DND-41 (cell line): ENCODE data around the gene SLC25A51.
"Not testable (repeated sequence)": the region's sequence is repeated elsewhere in the genome, so short reads cannot be mapped to it uniquely, and the experiment has no call there.

ENCODE experiments used
- ATAC-seq: fragments of 200-7000 bp; cut with Tn5 transposase; 3 replicates; pipeline ENCODE4 v1.9.1; 2021; ENCODE audit warnings: low read depth; ENCODE audit not compliant: insufficient read depth
- DNase-seq: peaks from one replicate; pipeline ENCODE4 v3.0.0-alpha.2; 2020
- H2AFZ ChIP-seq: 2 replicates; pipeline ENCODE4 v1.6.0; 2012; ENCODE audit warnings: low read depth, low read length
- H3K27ac ChIP-seq: 2 replicates; pipeline ENCODE4 v1.5.1; 2012; ENCODE audit warnings: low read length, inconsistent platforms
- H3K27me3 ChIP-seq: fragments of 200-600 bp; sonication (generic); 2 replicates; pipeline ENCODE4 v1.6.0; 2012; ENCODE audit warnings: low read length, mild to moderate bottlenecking, inconsistent platforms; ENCODE audit not compliant: insufficient read depth, poor library complexity
- H3K36me3 ChIP-seq: 2 replicates; pipeline ENCODE4 v1.5.1; 2012; ENCODE audit warnings: low read length, inconsistent platforms; ENCODE audit not compliant: insufficient read depth
- H3K4me1 ChIP-seq: 2 replicates; pipeline ENCODE4 v1.5.1; 2012; ENCODE audit warnings: mild to moderate bottlenecking, low read length; ENCODE audit not compliant: insufficient read depth
- H3K4me2 ChIP-seq: 2 replicates; pipeline ENCODE4 v1.6.0; 2012; ENCODE audit warnings: mild to moderate bottlenecking, moderate library complexity, low read length, inconsistent platforms; ENCODE audit not compliant: insufficient read depth
- H3K4me3 ChIP-seq, 2 experiments: fragments of 200-600 bp in 1 of 2; shearing (Covaris generic) in 1 of 2; 2 replicates each; pipeline ENCODE4 v1.5.1; 2012 to 2016; ENCODE audit warnings: inconsistent platforms in 2 of 2, low read length in 2 of 2, mild to moderate bottlenecking in 2 of 2, low read depth in 1 of 2, moderate library complexity in 1 of 2
- H3K79me2 ChIP-seq: 2 replicates; pipeline ENCODE4 v1.6.0; 2012; ENCODE audit warnings: low read length, inconsistent platforms; ENCODE audit not compliant: insufficient read depth
- H3K9ac ChIP-seq: 2 replicates; pipeline ENCODE4 v1.6.0; 2012; ENCODE audit warnings: low read depth, mild to moderate bottlenecking, inconsistent platforms, low read length, moderate library complexity
- H3K9me3 ChIP-seq: 2 replicates; pipeline ENCODE4 v1.5.1; 2012; ENCODE audit warnings: low read length, moderate library complexity, mild to moderate bottlenecking, inconsistent platforms; ENCODE audit not compliant: insufficient read depth, severe bottlenecking
- H4K20me1 ChIP-seq: 2 replicates; pipeline ENCODE4 v1.6.0; 2012; ENCODE audit warnings: low read length; ENCODE audit not compliant: insufficient read depth
- EZH2 ChIP-seq: IDR thresholded peaks from 3 replicates; pipeline ENCODE4 v1.6.1; 2012; ENCODE audit warnings: borderline replicate concordance, low read depth, mild to moderate bottlenecking, moderate library complexity, low read length, inconsistent platforms; ENCODE audit not compliant: severe bottlenecking
- TF ChIP-seq, protein P1 (sequence below): IDR thresholded peaks from 2 replicates; pipeline ENCODE4 v1.5.1; 2012; ENCODE audit warnings: borderline replicate concordance, low read length, moderate library complexity, mild to moderate bottlenecking; ENCODE audit not compliant: poor library complexity, severe bottlenecking; ENCODE audit errors: extremely low read depth

Gene SLC25A51

DNA sequence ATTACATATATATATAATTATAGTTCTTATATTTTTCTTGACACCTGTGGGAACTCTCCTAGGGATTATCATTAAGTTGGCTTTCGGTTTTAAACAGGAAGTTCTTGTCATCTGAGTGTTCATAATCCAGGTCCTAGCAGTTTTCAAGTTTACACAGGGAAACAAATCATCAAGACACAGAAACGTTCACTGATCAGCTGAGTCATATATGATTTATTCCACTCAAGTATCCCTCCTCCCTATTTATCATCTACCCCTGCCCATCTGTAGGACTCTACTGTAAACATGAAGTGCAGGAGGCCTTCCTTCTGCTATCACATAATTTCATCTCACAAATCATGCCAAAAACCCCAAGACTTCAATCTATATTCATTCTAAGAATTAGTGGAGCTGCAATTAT, 6.3 kb downstream of the SLC25A51 start:
- H4K20me1 ChIP-seq: peaks cover 3% of the 10 kb centered on the region; the same call in 1 of the 2 replicates
- no peaks in the 10 kb centered on the region for H3K9me3 ChIP-seq
- H3K4me2 ChIP-seq: no peak overlapping the region
- H3K79me2 ChIP-seq: peaks cover 24% of the 10 kb centered on the region
- H2AFZ ChIP-seq: no peak overlapping the region
- ATAC-seq (no peak), DNase-seq (no peak)
- TF ChIP-seq EZH2: no peak
- TF ChIP-seq, protein P1, sequence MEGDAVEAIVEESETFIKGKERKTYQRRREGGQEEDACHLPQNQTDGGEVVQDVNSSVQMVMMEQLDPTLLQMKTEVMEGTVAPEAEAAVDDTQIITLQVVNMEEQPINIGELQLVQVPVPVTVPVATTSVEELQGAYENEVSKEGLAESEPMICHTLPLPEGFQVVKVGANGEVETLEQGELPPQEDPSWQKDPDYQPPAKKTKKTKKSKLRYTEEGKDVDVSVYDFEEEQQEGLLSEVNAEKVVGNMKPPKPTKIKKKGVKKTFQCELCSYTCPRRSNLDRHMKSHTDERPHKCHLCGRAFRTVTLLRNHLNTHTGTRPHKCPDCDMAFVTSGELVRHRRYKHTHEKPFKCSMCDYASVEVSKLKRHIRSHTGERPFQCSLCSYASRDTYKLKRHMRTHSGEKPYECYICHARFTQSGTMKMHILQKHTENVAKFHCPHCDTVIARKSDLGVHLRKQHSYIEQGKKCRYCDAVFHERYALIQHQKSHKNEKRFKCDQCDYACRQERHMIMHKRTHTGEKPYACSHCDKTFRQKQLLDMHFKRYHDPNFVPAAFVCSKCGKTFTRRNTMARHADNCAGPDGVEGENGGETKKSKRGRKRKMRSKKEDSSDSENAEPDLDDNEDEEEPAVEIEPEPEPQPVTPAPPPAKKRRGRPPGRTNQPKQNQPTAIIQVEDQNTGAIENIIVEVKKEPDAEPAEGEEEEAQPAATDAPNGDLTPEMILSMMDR: no peak
- H3K27me3 ChIP-seq: no peaks in the 10 kb centered on the region
- no peak overlapping the region for H3K9ac ChIP-seq
- peaks cover 12% of the 10 kb centered on the region for H3K4me1 ChIP-seq
- H3K27ac ChIP-seq: no peak overlapping the region
- H3K4me3 ChIP-seq: no peak overlapping the region
- peaks cover 41% of the 10 kb centered on the region for H3K36me3 ChIP-seq

DNA sequence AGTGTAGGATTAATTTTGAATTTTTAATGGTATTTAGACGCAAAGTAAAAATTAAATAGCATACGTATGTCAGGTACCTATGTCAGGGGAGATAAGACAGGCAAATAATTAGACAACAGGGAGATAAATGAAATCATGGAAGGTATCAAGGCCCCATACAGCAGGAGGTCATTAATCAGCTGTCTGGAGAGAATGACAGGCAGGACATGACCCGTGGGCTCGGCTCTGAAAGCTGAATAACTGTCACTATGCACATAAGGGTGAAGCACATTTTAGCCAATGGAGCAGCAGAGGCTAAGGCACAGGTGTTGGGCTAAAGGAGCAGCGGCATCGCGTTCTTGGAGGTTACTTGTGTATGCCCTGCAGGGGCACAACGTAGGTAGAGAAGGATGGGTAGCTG, 11.9 kb downstream of the SLC25A51 start:
- no peak overlapping the region for H3K27ac ChIP-seq
- no peaks in the 10 kb centered on the region for H3K4me1 ChIP-seq
- H4K20me1 ChIP-seq: peaks cover 3% of the 10 kb centered on the region; the same call in 1 of the 2 replicates
- no peak overlapping the region for H3K4me2 ChIP-seq
- H3K4me3 ChIP-seq: no peak overlapping the region
- peaks cover 3% of the 10 kb centered on the region; the same call in 1 of the 2 replicates for H3K79me2 ChIP-seq
- ATAC-seq: no peak
- H3K9me3 ChIP-seq: no peaks in the 10 kb centered on the region
- no peak overlapping the region for H3K9ac ChIP-seq
- no peak for DNase-seq
- peaks cover 45% of the 10 kb centered on the region for H3K36me3 ChIP-seq
- no peaks in the 10 kb centered on the region for H3K27me3 ChIP-seq
- TF ChIP-seq, protein P1: no peak
- TF ChIP-seq EZH2: no peak
- H2AFZ ChIP-seq: no peak overlapping the region

DNA sequence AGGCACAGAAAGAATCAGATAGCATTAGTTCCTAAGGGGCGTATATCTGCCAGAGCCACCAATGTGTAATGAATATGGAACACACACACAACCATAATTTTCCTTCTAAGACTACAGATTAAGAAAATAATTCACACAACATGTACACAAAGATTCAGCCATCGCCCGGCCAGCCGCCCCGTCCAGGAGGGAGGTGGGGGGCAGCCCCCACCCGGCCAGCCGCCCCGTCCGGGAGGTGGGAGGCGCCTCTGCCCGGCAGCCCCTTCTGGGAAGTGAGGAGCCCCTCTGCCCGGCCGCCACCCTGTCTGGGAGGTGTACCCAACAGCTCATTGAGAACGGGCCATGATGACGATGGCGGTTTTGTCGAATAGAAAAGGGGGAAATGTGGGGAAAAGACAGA, 12.9 kb downstream of the SLC25A51 start:
- not testable (repeated sequence) for H2AFZ ChIP-seq, H3K4me1 ChIP-seq, DNase-seq, H3K27ac ChIP-seq, H3K79me2 ChIP-seq, H3K9ac ChIP-seq, H4K20me1 ChIP-seq, ATAC-seq, H3K27me3 ChIP-seq, H3K4me2 ChIP-seq, H3K4me3 ChIP-seq, H3K9me3 ChIP-seq
- peaks cover 43% of the 10 kb centered on the region for H3K36me3 ChIP-seq

DNA sequence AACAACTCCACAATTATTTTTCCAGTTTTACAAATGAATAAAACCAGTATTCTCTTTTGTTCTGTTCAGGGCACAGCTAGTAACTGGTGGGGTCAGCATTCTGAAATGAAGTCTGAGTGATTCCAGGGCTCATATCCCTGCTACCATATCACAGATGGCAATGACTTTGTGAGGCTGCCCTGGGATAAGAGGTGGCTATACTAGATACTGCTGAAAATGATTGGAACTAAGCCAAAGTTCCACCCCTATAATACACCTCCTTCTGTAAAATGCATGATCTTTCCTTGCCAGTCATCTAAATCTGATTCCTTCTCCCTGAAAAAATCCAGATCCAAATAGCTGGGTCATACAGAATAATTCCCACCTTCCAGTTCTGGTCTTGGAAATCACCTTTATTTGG, 14.4 kb downstream of the SLC25A51 start:
- Histone ChIP-seq H3K27me3 (no peaks in the 10 kb centered on the region), H3K4me1 (no peaks in the 10 kb centered on the region), H3K79me2 (peaks cover 3% of the 10 kb centered on the region; the same call in 1 of the 2 replicates), H2AFZ (no peak overlapping the region), H3K9ac (no peak overlapping the region), H3K4me2 (no peak overlapping the region), H3K4me3 (no peak overlapping the region), H4K20me1 (no peaks in the 10 kb centered on the region), H3K27ac (no peak overlapping the region), H3K9me3 (no peaks in the 10 kb centered on the region), H3K36me3 (peaks cover 32% of the 10 kb centered on the region)
- no peak for TF ChIP-seq EZH2
- TF ChIP-seq, protein P1: no peak
- ATAC-seq: no peak
- no peak for DNase-seq

DNA sequence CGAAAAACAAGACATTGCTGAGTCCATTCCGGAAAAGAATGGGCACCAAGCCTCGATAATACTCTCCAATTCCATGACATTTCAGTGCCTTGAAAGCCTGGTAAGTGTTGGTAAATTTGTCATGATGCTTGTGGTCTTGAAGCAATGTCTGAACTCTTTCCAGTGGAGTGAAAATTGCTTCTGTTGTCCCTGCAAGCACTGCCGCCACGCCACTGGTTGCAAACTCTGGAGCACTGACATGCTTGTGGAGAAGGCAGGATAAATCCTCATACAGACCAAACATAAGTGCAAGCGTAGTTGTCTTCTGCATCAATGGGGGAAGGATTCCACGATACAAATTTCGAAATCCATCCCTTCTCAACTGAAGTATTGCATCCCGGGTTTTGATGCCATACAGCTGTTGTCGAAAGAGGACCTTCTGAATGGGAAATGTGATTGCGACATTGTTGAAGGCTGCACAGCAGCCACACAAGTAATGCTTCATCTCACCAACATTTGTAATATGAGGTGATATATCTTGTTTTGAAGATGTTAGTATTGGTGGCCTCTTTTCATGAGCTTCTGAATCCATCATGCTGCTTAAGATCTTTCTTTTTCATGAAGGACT, 15.8 kb downstream of the SLC25A51 start:
- not testable (repeated sequence) for H3K4me3 ChIP-seq, H3K27me3 ChIP-seq, ATAC-seq, H3K79me2 ChIP-seq, H3K9me3 ChIP-seq, H4K20me1 ChIP-seq, H3K27ac ChIP-seq, H3K4me2 ChIP-seq, DNase-seq, H3K9ac ChIP-seq, H2AFZ ChIP-seq, H3K4me1 ChIP-seq
- peaks cover 21% of the 10 kb centered on the region for H3K36me3 ChIP-seq
